GM12892 (cell line): ENCODE measurements around the gene CA12.

Experiments used
- DNase-seq: peaks from one replicate; pipeline ENCODE4 v3.0.0; 2011; ENCODE audit not compliant: insufficient read length
- FAIRE-seq: peaks from 2 replicates; lab custom pipeline; 2011; peaks lifted over from hg19 to GRCh38; lab: Jason Lieb, UNC
- POLR2A ChIP-seq: IDR thresholded peaks from 2 replicates; pipeline ENCODE4 v1.6.1; 2011; ENCODE audit warnings: low read depth, low read length, control low read depth
- POLR2AphosphoS5 ChIP-seq: IDR thresholded peaks from 2 replicates; pipeline ENCODE4 v1.6.1; 2011; ENCODE audit warnings: low read depth, low read length, control low read depth
- TAF1 ChIP-seq: IDR thresholded peaks from 2 replicates; pipeline ENCODE4 v1.6.1; 2011; ENCODE audit warnings: low read depth, mild to moderate bottlenecking, control low read depth, low read length, borderline replicate concordance

Gene CA12

GRCh38 chr15:63360170-63360569 is 21.5 kb downstream of the CA12 start:
- TF ChIP-seq POLR2A, result no peak
- TF ChIP-seq TAF1, result no peak
- TF ChIP-seq POLR2AphosphoS5, result no peak
- FAIRE-seq (no peak), DNase-seq (no peak)

- DNase-seq (no peak), FAIRE-seq (no peak)
- TF ChIP-seq TAF1 (no peak), POLR2AphosphoS5 (no peak), POLR2A (no peak)
Measured at GRCh38 chr15:63358241-63359029, 23.2 kb downstream of the CA12 start.

GRCh38 chr15:63357731-63358130 is 23.9 kb downstream of the CA12 start:
- no peak for FAIRE-seq
- DNase-seq, result no peak
- TF ChIP-seq POLR2A (no peak), TAF1 (no peak), POLR2AphosphoS5 (no peak)

GRCh38 chr15:63357061-63357460 is 24.6 kb downstream of the CA12 start:
- TF ChIP-seq TAF1 (no peak), POLR2A (no peak), POLR2AphosphoS5 (no peak)
- DNase-seq, result no peak
- FAIRE-seq, result no peak

GRCh38 chr15:63354821-63355650 is 26.6 kb downstream of the CA12 start:
- no peak for FAIRE-seq
- TF ChIP-seq POLR2A (no peak), TAF1 (no peak), POLR2AphosphoS5 (no peak)
- DNase-seq, result no peak

GRCh38 chr15:63353887-63354286 is 27.8 kb downstream of the CA12 start:
- no peak for DNase-seq
- FAIRE-seq, result no peak
- TF ChIP-seq POLR2A (no peak), POLR2AphosphoS5 (no peak)

GRCh38 chr15:63353261-63353660 is 28.4 kb downstream of the CA12 start:
- FAIRE-seq (no peak), DNase-seq (no peak)
- no peak for TF ChIP-seq POLR2AphosphoS5
- TF ChIP-seq POLR2A, result no peak
- no peak for TF ChIP-seq TAF1

- FAIRE-seq (no peak), DNase-seq (no peak)
- TF ChIP-seq POLR2A, result no peak
- no peak for TF ChIP-seq TAF1
- TF ChIP-seq POLR2AphosphoS5, result no peak
Measured at GRCh38 chr15:63352808-63353207, 28.8 kb downstream of the CA12 start.

GRCh38 chr15:63351170-63351569 is 30.5 kb downstream of the CA12 start:
- DNase-seq, result no peak
- no peak for TF ChIP-seq POLR2AphosphoS5
- TF ChIP-seq POLR2A, result no peak
- no peak for TF ChIP-seq TAF1

GRCh38 chr15:63350178-63350621 is 31.4 kb downstream of the CA12 start:
- FAIRE-seq (no peak), DNase-seq (no peak)
- no peak for TF ChIP-seq TAF1
- no peak for TF ChIP-seq POLR2A
- TF ChIP-seq POLR2AphosphoS5, result no peak

More at GRCh38 chr15:63351170-63351569, 30.5 kb downstream of the CA12 start:
- FAIRE-seq, result no peak

- DNase-seq (no peak), FAIRE-seq (no peak)
- TF ChIP-seq POLR2AphosphoS5 (no peak), POLR2A (no peak), TAF1 (no peak)
Measured at GRCh38 chr15:63349621-63350020, 32.0 kb downstream of the CA12 start.
